ENCODE results near the gene PTPRR. TPM values are rescaled to one million over a fixed set of nuclear protein-coding genes. Genes with fewer than 3 reads are reported as not detected.
A peak's percentile ranks its signal among the peaks of the same experiment; 100 is the strongest.
"Not testable (repeated sequence)": the region's sequence is repeated elsewhere in the genome, so short reads cannot be mapped to it uniquely, and the experiment has no call there.

Gene PTPRR
- total RNA-seq, 1 donor from 2014 or later: under 0.01 TPM

DNA sequence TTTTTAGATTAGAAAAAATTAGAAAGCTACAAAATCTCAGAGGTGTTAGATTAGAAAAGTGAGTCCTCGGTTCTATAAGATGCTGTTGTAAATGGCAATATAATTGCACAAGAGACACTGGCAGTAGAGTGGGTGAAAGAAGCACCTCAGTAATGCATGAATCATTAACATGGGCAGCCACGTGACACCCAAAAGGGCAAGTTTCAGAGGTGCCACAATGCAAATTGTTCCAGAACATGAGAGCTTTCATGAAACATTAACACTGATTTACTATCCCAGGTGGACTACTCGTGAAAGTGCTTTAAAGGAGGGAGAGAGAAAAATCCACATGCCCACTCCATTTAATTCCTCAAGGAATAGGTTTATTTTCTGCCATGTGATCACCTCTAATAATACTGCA is 108.4 kb downstream of the PTPRR start:
- TF ChIP-seq, protein P1, sequence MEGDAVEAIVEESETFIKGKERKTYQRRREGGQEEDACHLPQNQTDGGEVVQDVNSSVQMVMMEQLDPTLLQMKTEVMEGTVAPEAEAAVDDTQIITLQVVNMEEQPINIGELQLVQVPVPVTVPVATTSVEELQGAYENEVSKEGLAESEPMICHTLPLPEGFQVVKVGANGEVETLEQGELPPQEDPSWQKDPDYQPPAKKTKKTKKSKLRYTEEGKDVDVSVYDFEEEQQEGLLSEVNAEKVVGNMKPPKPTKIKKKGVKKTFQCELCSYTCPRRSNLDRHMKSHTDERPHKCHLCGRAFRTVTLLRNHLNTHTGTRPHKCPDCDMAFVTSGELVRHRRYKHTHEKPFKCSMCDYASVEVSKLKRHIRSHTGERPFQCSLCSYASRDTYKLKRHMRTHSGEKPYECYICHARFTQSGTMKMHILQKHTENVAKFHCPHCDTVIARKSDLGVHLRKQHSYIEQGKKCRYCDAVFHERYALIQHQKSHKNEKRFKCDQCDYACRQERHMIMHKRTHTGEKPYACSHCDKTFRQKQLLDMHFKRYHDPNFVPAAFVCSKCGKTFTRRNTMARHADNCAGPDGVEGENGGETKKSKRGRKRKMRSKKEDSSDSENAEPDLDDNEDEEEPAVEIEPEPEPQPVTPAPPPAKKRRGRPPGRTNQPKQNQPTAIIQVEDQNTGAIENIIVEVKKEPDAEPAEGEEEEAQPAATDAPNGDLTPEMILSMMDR (IDR thresholded peaks at IDR 0.05; ENCODE audit: insufficient read depth, low read length, severe bottlenecking): no peak

GRCh38 chr12:70809887-70810286 is 110.7 kb downstream of the PTPRR start:
- no peak for FAIRE-seq
- Histone ChIP-seq H3K4me3 (ENCODE audit: low read depth, low read length) (no peak overlapping the region), H3K27me3 (ENCODE audit: control insufficient read depth, insufficient read depth, low read length) (no peaks in the 10 kb centered on the region), H3K36me3 (ENCODE audit: control insufficient read depth, insufficient read depth, low read length) (no peaks in the 10 kb centered on the region)
- TF ChIP-seq, protein P1 (IDR thresholded peaks at IDR 0.05; ENCODE audit: insufficient read depth, low read length, severe bottlenecking): no peak
- DNase-seq (ENCODE audit: low read depth): no peak

More for the DNA sequence above, 108.4 kb downstream of the PTPRR start:
- FAIRE-seq (no peak), DNase-seq (ENCODE audit: low read depth) (no peak)
- Histone ChIP-seq H3K36me3 (ENCODE audit: control insufficient read depth, insufficient read depth, low read length) (no peaks in the 10 kb centered on the region), H3K4me3 (ENCODE audit: low read depth, low read length) (no peak overlapping the region), H3K27me3 (ENCODE audit: control insufficient read depth, insufficient read depth, low read length) (no peaks in the 10 kb centered on the region)

DNA sequence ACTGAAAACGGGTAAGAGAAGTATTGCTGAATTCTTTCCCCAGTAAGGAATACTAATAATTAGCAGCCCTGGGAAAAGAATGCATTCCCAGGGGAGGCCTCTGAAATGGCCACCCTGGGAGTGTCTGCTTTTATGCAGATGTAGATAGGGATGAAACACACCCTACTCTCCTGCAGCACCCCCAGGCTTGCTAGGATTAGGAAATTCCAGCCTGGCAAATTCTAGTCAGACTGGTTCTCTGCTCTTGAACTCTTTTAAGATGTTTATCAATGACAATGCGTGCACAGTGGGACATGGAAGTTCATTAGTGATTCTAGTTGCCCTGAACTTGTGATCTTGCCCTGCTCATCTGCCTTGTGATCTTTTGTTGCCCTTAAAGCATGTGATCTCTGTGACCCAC is 112.5 kb downstream of the PTPRR start:
- not testable (repeated sequence) for H3K27me3 ChIP-seq (ENCODE audit: control insufficient read depth, insufficient read depth, low read length); H3K4me3 ChIP-seq (ENCODE audit: low read depth, low read length); DNase-seq (ENCODE audit: low read depth); FAIRE-seq; H3K36me3 ChIP-seq (ENCODE audit: control insufficient read depth, insufficient read depth, low read length)

GRCh38 chr12:70806827-70807226 is 113.7 kb downstream of the PTPRR start:
- FAIRE-seq (peak; percentile 52), DNase-seq (ENCODE audit: low read depth) (no peak)
- TF ChIP-seq, protein P1 (IDR thresholded peaks at IDR 0.05; ENCODE audit: insufficient read depth, low read length, severe bottlenecking): no peak
- Histone ChIP-seq H3K27me3 (ENCODE audit: control insufficient read depth, insufficient read depth, low read length) (no peaks in the 10 kb centered on the region), H3K4me3 (ENCODE audit: low read depth, low read length) (no peak overlapping the region), H3K36me3 (ENCODE audit: control insufficient read depth, insufficient read depth, low read length) (no peaks in the 10 kb centered on the region)

DNA sequence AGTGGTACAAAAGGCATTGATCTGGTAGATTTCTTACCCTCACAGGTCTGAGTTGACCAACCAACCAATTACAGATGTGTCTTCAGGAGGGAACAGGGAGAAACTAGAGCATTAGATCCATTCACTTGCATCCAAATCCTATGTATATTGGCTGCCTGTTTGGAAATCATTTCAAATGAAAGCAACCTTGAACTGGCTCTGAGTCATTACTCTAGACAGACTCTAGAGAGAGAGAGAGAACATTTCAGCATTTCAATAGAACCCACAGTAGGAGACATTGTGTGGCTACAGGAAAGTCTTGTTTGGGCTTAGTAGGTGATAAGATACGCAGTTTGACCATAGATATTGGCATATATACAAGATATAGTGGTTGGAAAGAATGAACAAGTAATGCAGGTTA is 114.5 kb downstream of the PTPRR start:
- TF ChIP-seq, protein P1 (IDR thresholded peaks at IDR 0.05; ENCODE audit: insufficient read depth, low read length, severe bottlenecking): no peak
- Histone ChIP-seq H3K36me3 (ENCODE audit: control insufficient read depth, insufficient read depth, low read length) (no peaks in the 10 kb centered on the region), H3K27me3 (ENCODE audit: control insufficient read depth, insufficient read depth, low read length) (no peaks in the 10 kb centered on the region), H3K4me3 (ENCODE audit: low read depth, low read length) (no peak overlapping the region)
- FAIRE-seq: no peak
- DNase-seq (ENCODE audit: low read depth): no peak

- TF ChIP-seq, protein P1 (IDR thresholded peaks at IDR 0.05; ENCODE audit: insufficient read depth, low read length, severe bottlenecking): no peak
- H3K4me3 ChIP-seq (ENCODE audit: low read depth, low read length): no peak overlapping the region
- FAIRE-seq (no peak), DNase-seq (ENCODE audit: low read depth) (peak; percentile 29)
- H3K36me3 ChIP-seq (ENCODE audit: control insufficient read depth, insufficient read depth, low read length): no peaks in the 10 kb centered on the region
- H3K27me3 ChIP-seq (ENCODE audit: control insufficient read depth, insufficient read depth, low read length): no peaks in the 10 kb centered on the region
Measured at GRCh38 chr12:70798016-70798783, 122.3 kb downstream of the PTPRR start.
